Central memory CD8-positive, alpha-beta T cell (primary cell): Measurements from ENCODE around the gene CD300LG.
"Not testable (repeated sequence)": the region's sequence is repeated elsewhere in the genome, so short reads cannot be mapped to it uniquely, and the experiment has no call there.

Experiments used
- ATAC-seq: fragments of 150-1000 bp; cut with Tn5 transposase; replicated peaks from 2 replicates; pipeline ENCODE4 v1.10.0; 2022; ENCODE audit warnings: mild to moderate bottlenecking, moderate FRiP score, moderate number of reproducible peaks; ENCODE audit not compliant: poor library complexity, severe bottlenecking; ENCODE audit errors: extremely low read depth
- DNase-seq, 2 donors: peaks; one replicate each; pipeline ENCODE4 v3.0.0; 2021; ENCODE audit warnings: low spot score in 2 of 2
- H3K27ac Mint-ChIP-seq: one replicate; pipeline ENCODE4 v1.8.0; 2022; ENCODE audit warnings: low read depth, mild to moderate bottlenecking, moderate library complexity, mixed read lengths
- H3K27me3 Mint-ChIP-seq: one replicate; pipeline ENCODE4 v1.8.0; 2022; ENCODE audit warnings: mixed read lengths
- H3K36me3 Mint-ChIP-seq: one replicate; pipeline ENCODE4 v1.8.0; 2022; ENCODE audit warnings: mild to moderate bottlenecking, moderate library complexity, mixed read lengths; ENCODE audit not compliant: insufficient read depth
- H3K4me1 Mint-ChIP-seq: one replicate; pipeline ENCODE4 v1.8.0; 2022; ENCODE audit warnings: mixed read lengths
- H3K4me3 Mint-ChIP-seq: one replicate; pipeline ENCODE4 v1.8.0; 2022; ENCODE audit warnings: mild to moderate bottlenecking, moderate library complexity, mixed read lengths
- H3K9me3 Mint-ChIP-seq: one replicate; pipeline ENCODE4 v1.8.0; 2022; ENCODE audit warnings: mixed read lengths

Gene CD300LG

DNA sequence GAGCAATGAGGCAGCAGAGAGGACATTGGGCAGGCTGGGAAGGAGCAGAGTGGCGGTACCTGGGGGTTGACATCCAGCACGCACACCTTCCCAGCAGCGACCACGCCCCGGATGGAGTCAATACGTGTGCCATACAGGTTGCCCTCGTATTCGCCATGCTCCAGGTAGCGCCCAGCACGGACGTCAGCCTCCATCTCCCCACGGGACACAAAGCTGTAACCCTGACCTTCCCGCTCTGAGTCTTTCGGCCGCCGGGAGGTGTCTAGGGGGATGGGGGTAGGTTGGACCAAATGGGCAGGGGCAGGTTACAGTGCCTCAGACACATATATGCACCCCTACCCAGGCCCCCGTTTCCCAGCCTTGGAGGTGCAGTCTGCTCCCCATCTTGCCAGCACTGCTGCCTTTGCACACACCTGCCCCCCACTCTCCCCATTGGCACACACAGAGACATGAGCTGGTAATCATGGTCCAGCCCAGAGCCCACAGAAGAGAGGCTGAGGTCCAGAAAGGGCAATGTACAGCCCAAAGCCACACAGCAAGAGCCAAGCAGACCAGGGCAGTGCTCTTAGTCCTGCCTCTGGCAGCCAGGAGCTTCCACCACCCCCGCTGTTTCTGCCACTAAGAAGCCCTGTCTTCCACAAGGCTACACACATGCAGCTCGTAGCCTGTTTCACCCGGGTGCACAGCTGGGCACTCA, 32.9 kb downstream of the CD300LG start:
- H3K27me3 Mint-ChIP-seq: peaks cover 46% of the 10 kb centered on the region
- H3K4me3 Mint-ChIP-seq: no peak overlapping the region
- H3K27ac Mint-ChIP-seq: no peak overlapping the region
- no peaks in the 10 kb centered on the region for H3K36me3 Mint-ChIP-seq
- peaks cover 9% of the 10 kb centered on the region for H3K4me1 Mint-ChIP-seq
- DNase-seq (no peak), ATAC-seq (no peak)
- H3K9me3 Mint-ChIP-seq: no peaks in the 10 kb centered on the region

DNA sequence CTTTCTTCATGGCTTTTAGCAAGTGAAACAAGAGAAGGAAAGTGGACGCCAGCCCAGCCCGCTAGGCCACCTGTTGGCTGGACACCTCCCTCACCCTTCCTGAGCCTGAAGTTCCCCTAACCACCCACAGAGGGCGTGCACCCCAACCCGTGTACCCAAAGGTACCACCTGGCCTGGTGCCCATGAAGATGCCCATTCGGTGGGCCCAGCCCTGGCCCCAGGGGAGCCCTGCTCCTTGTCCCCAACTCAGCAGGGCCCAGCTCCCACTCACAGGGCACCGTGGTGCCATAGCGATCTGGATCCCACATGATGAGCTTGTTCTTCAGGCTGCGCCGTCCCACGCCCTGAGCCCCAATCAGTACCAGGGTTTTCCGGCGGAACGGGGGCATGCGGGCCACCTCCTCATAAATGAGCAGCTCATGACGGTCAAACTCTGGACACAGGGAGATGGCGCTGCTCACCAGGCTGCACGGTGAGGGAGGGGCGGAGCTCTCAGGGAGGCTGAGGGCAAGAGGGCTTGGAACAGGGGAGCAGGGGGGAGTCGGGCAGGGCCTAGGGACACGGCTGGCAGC, 33.5 kb downstream of the CD300LG start:
- Mint-ChIP-seq H3K27me3 (peaks cover 46% of the 10 kb centered on the region), H3K9me3 (no peaks in the 10 kb centered on the region), H3K4me3 (no peak overlapping the region), H3K36me3 (no peaks in the 10 kb centered on the region), H3K27ac (no peak overlapping the region), H3K4me1 (peaks cover 9% of the 10 kb centered on the region)
- DNase-seq (peak; percentile 26 to 41), ATAC-seq (peak; percentile 24)

DNA sequence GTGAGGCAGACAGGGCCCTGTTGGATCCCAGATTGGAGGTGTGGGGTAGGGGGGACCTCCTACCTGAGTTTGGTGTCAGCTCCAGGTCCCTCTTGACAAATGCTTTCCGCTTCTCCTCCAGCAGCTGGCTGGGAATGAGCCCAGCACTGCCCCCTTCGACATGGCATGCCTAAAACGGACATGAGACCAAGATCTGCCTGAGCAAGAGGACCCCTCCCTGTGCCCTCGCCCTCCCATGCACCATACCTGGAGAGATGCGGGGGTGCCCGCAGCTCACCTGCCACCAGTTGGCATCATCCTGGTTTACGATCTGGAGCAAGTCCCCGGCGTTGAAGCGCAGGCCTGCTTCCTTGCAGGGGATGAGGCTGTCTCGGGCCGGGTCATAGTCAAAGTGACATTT, 34.2 kb downstream of the CD300LG start:
- no peak overlapping the region for H3K4me3 Mint-ChIP-seq
- no peaks in the 10 kb centered on the region for H3K9me3 Mint-ChIP-seq
- DNase-seq (no peak), ATAC-seq (no peak)
- peaks cover 46% of the 10 kb centered on the region for H3K27me3 Mint-ChIP-seq
- no peaks in the 10 kb centered on the region for H3K36me3 Mint-ChIP-seq
- no peak overlapping the region for H3K27ac Mint-ChIP-seq
- peaks cover 9% of the 10 kb centered on the region for H3K4me1 Mint-ChIP-seq

DNA sequence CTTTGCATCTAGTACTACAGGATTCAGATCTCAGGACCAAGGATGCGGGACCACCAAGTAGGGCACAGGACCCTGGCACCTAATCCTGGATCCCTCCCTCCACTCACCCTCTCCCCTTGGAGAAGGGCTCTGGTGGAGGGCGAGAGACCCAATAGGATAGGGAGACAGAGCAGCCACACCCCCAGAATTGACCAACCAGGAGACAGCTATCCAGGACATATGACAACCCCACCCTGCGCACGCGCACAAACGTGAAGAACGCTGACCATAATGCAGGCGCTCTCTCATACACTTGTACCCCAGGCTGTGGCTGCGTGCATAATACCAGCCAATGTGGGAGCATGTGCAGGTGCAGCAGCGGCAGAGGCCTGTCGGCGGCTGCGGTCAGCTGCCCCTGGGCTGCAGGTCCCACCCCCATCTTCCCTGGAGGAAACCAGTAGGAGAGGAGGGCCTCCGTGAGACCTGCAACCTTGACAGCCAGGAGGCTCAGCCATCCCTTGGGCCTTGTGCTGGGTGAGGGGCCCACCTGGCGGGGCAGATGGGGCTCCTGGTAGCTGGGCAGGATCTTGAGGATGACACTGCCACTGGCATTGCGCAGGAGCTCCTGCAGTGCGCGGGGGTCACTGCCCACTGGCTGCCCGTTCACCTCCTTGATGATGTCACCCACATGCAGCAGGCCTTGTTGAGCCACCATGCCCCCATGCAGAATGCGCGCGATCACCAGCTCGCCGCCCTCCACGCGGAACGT, 35.0 kb downstream of the CD300LG start:
- DNase-seq: no peak
- no peaks in the 10 kb centered on the region for H3K9me3 Mint-ChIP-seq
- H3K4me3 Mint-ChIP-seq: no peak overlapping the region
- H3K27ac Mint-ChIP-seq: no peak overlapping the region
- ATAC-seq: no peak
- peaks cover 9% of the 10 kb centered on the region for H3K4me1 Mint-ChIP-seq
- H3K36me3 Mint-ChIP-seq: no peaks in the 10 kb centered on the region
- peaks cover 46% of the 10 kb centered on the region for H3K27me3 Mint-ChIP-seq

DNA sequence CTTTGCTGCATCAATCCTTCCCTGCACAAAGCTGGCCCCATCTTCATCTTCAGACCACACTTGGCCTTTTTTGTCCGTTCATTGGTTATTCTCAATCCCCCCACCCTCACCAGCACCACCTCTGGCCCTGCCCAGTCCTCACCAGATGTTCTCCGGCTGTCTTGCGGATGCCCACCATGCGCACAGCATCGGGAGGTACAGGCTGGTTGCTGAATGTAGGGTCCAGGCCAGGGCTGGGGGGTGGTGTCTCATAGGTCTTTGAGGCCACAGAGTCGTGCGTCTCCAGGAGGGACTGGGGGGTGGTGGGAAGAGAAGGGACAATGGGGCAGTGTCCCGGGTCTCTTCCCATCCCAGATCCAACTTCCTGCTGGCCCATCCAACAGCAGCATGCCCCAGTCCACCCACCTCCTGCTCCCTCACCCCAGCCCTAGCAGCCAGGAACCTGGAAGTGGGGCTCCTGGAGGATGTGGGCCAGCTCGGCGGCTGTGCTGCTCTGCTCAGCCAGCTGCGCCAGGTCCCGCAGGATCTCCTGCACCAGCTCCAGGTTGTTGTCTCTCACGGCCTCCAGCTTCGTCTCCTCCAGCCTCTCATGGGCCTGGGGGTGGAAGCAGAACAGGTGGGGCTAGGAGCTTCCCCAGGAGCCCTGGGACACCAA, 35.9 kb downstream of the CD300LG start:
- Mint-ChIP-seq H3K9me3 (no peaks in the 10 kb centered on the region), H3K27ac (no peak overlapping the region), H3K4me1 (peaks cover 9% of the 10 kb centered on the region), H3K4me3 (no peak overlapping the region), H3K36me3 (no peaks in the 10 kb centered on the region), H3K27me3 (peaks cover 46% of the 10 kb centered on the region)
- DNase-seq (no peak), ATAC-seq (no peak)

DNA sequence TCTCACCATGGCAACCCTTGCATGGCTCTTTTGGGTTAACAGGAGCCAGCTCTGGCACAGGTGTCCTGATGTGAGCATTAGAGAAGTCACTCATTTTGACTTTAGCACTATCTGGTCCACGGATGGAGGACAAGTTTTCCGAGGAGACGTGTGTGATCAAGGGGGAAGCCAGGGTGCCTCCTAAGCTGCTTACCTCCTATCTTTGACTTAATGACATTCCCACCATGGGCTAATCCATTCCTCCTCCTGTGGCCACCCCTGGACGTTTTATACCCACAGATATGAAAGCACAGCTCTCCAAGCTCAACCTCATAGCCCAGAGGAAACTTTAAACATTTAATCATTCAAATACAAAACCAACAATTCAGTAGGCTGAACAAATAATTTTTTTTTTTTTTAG, 41.6 kb downstream of the CD300LG start:
- Mint-ChIP-seq H3K4me3 (no peak overlapping the region), H3K27me3 (peaks cover 31% of the 10 kb centered on the region), H3K36me3 (no peaks in the 10 kb centered on the region), H3K4me1 (no peaks in the 10 kb centered on the region), H3K27ac (no peak overlapping the region), H3K9me3 (no peaks in the 10 kb centered on the region)
- ATAC-seq (no peak), DNase-seq (no peak)

DNA sequence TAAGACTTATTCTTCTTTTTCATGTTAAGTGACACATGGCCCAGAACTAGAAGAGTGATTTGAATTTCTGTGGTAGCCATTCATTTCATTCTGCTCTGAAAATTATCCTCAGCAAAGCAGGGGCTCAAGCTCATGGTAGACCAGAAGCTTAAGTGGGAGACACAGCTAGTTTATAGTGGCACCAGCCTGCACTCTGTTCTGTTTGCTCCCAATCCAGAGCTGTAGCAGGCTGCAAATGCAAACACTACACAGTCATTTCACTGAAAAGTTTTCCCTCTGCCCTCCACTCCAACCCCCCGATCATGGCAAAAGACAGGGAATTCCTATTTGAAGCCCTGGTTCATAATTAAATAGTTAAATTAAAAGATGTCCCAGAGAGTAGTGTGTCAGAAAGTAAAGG, 43.3 kb downstream of the CD300LG start:
- H3K4me1 Mint-ChIP-seq: no peaks in the 10 kb centered on the region
- H3K27ac Mint-ChIP-seq: no peak overlapping the region
- H3K36me3 Mint-ChIP-seq: no peaks in the 10 kb centered on the region
- no peak overlapping the region for H3K4me3 Mint-ChIP-seq
- no peak for DNase-seq
- no peaks in the 10 kb centered on the region for H3K9me3 Mint-ChIP-seq
- no peak for ATAC-seq
- H3K27me3 Mint-ChIP-seq: peaks cover 19% of the 10 kb centered on the region

DNA sequence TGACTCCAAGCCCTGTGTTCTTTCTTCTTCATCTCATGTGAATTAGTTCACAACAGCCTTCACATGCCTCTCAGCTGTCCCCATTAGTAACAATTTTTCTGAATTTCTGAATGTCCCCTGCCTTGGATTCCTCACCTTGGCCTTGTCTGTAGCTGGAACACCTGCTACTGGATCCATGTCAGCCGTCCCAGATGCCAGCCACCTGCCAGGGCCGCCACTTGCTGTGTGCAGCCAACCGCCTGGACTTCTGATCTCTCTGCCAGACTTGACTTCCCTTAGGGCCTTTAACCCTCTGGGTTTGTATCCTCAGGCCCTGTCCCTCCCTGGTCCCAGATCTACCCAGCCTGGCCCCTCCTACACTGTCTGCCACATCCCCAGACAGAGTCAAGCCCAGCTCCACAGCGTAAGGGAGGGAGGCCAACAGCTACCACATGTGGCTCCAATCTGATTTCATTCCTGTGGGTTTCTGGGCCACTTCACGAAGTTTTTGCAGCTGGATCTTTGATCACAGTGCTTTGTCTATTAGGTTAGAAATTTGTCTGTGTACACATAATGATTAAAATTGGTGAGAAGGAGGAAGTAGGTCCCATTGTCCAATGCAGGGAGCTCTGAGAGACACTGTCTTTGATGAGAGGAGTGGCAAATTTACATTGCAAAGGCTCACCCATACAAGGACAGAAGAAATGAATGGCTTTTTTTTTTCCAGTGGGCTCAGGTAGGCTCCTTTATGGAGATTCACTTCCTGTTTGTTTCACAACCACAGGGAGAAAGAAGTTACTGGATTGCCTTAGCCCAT, 45.1 kb downstream of the CD300LG start:
- ATAC-seq: no peak

DNA sequence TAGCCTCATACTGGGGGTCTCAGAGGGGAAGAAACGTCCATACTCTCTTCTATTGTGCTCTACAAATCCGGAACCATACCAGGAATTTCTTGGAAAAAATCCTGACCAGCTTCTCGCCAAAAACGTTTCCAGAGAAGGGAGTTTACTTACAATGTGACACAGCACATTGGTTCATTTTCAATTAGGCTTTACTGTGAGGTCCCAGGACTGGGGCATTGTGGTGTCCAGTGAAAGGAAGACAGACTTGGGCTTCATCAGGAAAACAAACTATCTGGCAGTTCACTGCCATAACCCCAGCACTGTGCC, 45.6 kb downstream of the CD300LG start:
- DNase-seq (no peak), ATAC-seq (no peak)
- H3K36me3 Mint-ChIP-seq: peaks cover 2% of the 10 kb centered on the region
- no peaks in the 10 kb centered on the region for H3K4me1 Mint-ChIP-seq
- H3K27me3 Mint-ChIP-seq: peaks cover 36% of the 10 kb centered on the region
- H3K4me3 Mint-ChIP-seq: no peak overlapping the region
- H3K9me3 Mint-ChIP-seq: no peaks in the 10 kb centered on the region
- H3K27ac Mint-ChIP-seq: no peak overlapping the region

More for the DNA sequence above, 45.1 kb downstream of the CD300LG start:
- peaks cover 2% of the 10 kb centered on the region for H3K36me3 Mint-ChIP-seq
- no peak for DNase-seq
- no peaks in the 10 kb centered on the region for H3K9me3 Mint-ChIP-seq
- H3K27ac Mint-ChIP-seq: no peak overlapping the region
- H3K4me3 Mint-ChIP-seq: no peak overlapping the region
- no peaks in the 10 kb centered on the region for H3K4me1 Mint-ChIP-seq
- peaks cover 31% of the 10 kb centered on the region for H3K27me3 Mint-ChIP-seq

DNA sequence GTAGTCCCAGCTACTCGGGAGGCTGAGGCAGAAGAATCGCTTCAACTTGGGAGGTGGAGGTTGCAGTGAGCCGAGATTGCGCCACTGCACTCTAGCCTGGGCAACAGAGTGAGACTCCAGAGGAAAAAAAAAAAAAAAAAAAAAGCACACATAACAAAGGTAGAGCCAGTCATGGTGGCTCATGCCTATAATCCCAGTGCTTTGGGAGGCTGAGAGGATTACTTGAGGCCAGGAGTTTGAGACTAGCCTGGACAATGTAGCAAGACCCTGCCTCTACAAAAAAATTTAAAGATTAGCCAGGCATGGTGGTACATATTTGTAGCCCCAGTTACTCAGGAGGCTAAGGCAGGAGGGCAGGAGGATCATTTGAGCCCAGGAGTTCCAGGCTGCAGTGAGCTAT, 47.5 kb downstream of the CD300LG start:
- not testable (repeated sequence) for H3K4me1 Mint-ChIP-seq, H3K27ac Mint-ChIP-seq, H3K36me3 Mint-ChIP-seq, H3K9me3 Mint-ChIP-seq, ATAC-seq, H3K4me3 Mint-ChIP-seq, DNase-seq
- peaks cover 38% of the 10 kb centered on the region for H3K27me3 Mint-ChIP-seq

DNA sequence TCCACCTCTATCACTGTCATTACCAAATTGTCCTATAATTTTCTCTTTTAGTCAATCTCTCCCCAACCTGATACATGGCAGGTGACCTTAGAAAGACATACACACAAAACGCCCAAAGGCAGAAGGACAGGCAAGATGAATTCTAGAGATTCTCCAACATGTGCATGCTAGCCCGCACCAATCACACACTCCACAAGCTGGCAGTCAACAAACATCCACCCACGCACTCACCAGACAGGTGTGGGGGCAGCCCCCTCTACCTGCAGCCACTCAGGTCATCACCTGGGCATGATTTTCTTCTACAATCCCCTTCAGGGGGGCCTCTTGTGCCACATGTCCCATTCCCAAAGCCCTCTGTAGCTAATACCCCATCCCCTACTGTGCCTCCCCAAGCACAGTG, 50.9 kb downstream of the CD300LG start:
- H3K4me3 Mint-ChIP-seq: no peak overlapping the region
- ATAC-seq: no peak
- H3K36me3 Mint-ChIP-seq: peaks cover 6% of the 10 kb centered on the region
- DNase-seq: no peak
- no peak overlapping the region for H3K27ac Mint-ChIP-seq
- no peaks in the 10 kb centered on the region for H3K9me3 Mint-ChIP-seq
- H3K27me3 Mint-ChIP-seq: peaks cover 61% of the 10 kb centered on the region
- peaks cover 12% of the 10 kb centered on the region for H3K4me1 Mint-ChIP-seq

DNA sequence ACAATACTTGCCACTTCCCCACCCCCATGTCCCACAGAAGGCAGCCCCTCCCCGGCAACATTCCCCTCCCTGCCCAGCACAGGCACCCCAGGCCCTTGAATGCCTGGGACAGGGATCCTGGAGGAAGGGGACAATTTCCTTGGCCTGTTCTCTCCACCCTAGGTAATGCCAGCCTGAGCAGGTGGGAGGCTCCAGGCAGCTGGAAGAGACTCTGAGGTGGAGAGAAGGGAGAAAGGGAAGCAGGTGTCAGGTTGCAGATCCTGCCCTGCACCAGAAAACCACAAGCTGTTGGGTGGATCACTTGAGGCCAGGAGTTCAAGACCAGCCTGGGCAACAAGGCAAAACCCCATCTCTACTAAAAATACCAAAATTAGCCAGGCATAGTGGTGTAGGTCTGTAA, 51.5 kb downstream of the CD300LG start:
- DNase-seq (no peak), ATAC-seq (no peak)
- H3K4me1 Mint-ChIP-seq: peaks cover 12% of the 10 kb centered on the region
- H3K27ac Mint-ChIP-seq: no peak overlapping the region
- H3K36me3 Mint-ChIP-seq: peaks cover 6% of the 10 kb centered on the region
- no peaks in the 10 kb centered on the region for H3K9me3 Mint-ChIP-seq
- H3K4me3 Mint-ChIP-seq: no peak overlapping the region
- H3K27me3 Mint-ChIP-seq: peaks cover 61% of the 10 kb centered on the region
